Measurements from ENCODE around the gene CTNNA2. TPM values are rescaled to one million over a fixed set of nuclear protein-coding genes. Genes with fewer than 3 reads are reported as not detected.

Gene CTNNA2
- total and polyA plus RNA-seq, 2 of the 8 experiments (the other 6 are each of a cell fraction or from before 2014, with no cell fraction given) = 3.9 to 9.0 TPM

GRCh38 chr2:80322958-80323357 is 810.1 kb downstream of the CTNNA2 start:
- H3K4me1 ChIP-seq (replicated peaks in 1 of 4; ENCODE audit: control insufficient read depth in 3 of 4, insufficient read depth in 4 of 4, low read length in 3 of 4) = peaks cover 6 to 21% (median 16%) of the 10 kb centered on the region in 4 experiments
- H3K27me3 ChIP-seq (replicated peaks in 1 of 4; ENCODE audit: control insufficient read depth in 3 of 4, extremely low read depth in 1 of 4, insufficient read depth in 3 of 4, low read length in 3 of 4) = peaks cover 6 to 16% (median 15%) of the 10 kb centered on the region in 4 experiments
- no peak overlapping the region for H2BK120ac ChIP-seq (replicated peaks; ENCODE audit: low read depth, low read length)
- no peak overlapping the region for H3K14ac ChIP-seq (ENCODE audit: insufficient read length)
- H3K79me1 ChIP-seq (ENCODE audit: low read depth, low read length) = no peaks in the 10 kb centered on the region
- H3K4me3 ChIP-seq (ENCODE audit: extremely low read depth in 1 of 4, insufficient read depth in 2 of 4, low read depth in 3 of 4, low read length in 4 of 4) = peak overlapping the region in 2 of 4 experiments; percentile 17 to 51; a peak in 3 of 8 replicates
- H3K36me3 ChIP-seq (ENCODE audit: control insufficient read depth in 2 of 4, insufficient read depth in 4 of 4, low read length in 3 of 4) = no peaks in the 10 kb centered on the region
- no peak overlapping the region for H2AFZ ChIP-seq (ENCODE audit: low read length)
- H3K4me2 ChIP-seq (ENCODE audit: insufficient read depth in 1 of 2, low read depth in 2 of 2, low read length in 2 of 2) = peak overlapping the region; percentile 68 to 78
- H3K23me2 ChIP-seq (ENCODE audit: low read depth, low read length) = 0 out of 2 replicates have a peak, but pooled peaks cover 1% of the 10 kb centered on the region
- no peak overlapping the region for H4K5ac ChIP-seq (ENCODE audit: insufficient read length, low read depth, low read length)
- H2AK5ac ChIP-seq (ENCODE audit: low read depth, low read length) = no peak overlapping the region
- H3K56ac ChIP-seq (replicated peaks; ENCODE audit: insufficient read length, low read depth, low read length) = no peak overlapping the region
- H4K91ac ChIP-seq (replicated peaks; ENCODE audit: insufficient read length, low read length) = no peak overlapping the region
- H4K20me1 ChIP-seq (replicated peaks in 1 of 2; ENCODE audit: control insufficient read depth in 1 of 2, insufficient read depth in 2 of 2, low read length in 2 of 2) = no peaks in the 10 kb centered on the region
- DNase-seq (ENCODE audit: low read depth in 1 of 2, low spot score in 2 of 2) (no peak), FAIRE-seq (no peak)
- TF ChIP-seq RBBP5 (IDR thresholded peaks at IDR 0.05; ENCODE audit: borderline replicate concordance, low read depth, low read length) (no peak), EZH2 (IDR thresholded peaks at IDR 0.05; ENCODE audit: low read depth, low read length, severe bottlenecking) (no peak), SRF (IDR thresholded peaks at IDR 0.05; ENCODE audit: low read depth, low read length) (no peak), ZNF274 (IDR thresholded peaks at IDR 0.05; ENCODE audit: borderline replicate concordance, extremely low read depth, low read length) (no peak), SUZ12 (IDR thresholded peaks at IDR 0.05; ENCODE audit: low read length) (peak; percentile 4; the same call in 1 of the 2 replicates), PHF8 (conservative IDR thresholded peaks at IDR 0.05; ENCODE audit: low read depth, low read length) (no peak), RAD21 (IDR thresholded peaks at IDR 0.05 in 1 of 2, conservative IDR thresholded peaks at IDR 0.05 in 1 of 2; ENCODE audit: low read depth in 2 of 2, low read length in 2 of 2) (no peak)
- H2BK15ac ChIP-seq (ENCODE audit: low read length) = no peak overlapping the region
- no peaks in the 10 kb centered on the region for H3K79me2 ChIP-seq (ENCODE audit: control insufficient read depth in 1 of 2, insufficient read depth in 2 of 2, low read length in 2 of 2)
- POLR2A ChIA-PET (ENCODE audit: partially characterized antibody) = no interaction called here
- H2BK5ac ChIP-seq (ENCODE audit: low read depth, low read length) = no peak overlapping the region
- H4K8ac ChIP-seq (ENCODE audit: extremely low read depth, insufficient read depth, low read length) = no peak overlapping the region
- no peak overlapping the region for H3K4ac ChIP-seq (replicated peaks; ENCODE audit: insufficient read length, low read depth, low read length)
- H3K23ac ChIP-seq (ENCODE audit: insufficient read length) = no peak overlapping the region
- H2BK20ac ChIP-seq (ENCODE audit: low read length) = peak overlapping the region; percentile 56; the same call in 1 of the 2 replicates
- H3K9ac ChIP-seq (replicated peaks in 1 of 4; ENCODE audit: extremely low read depth in 1 of 4, low read depth in 3 of 4, low read length in 3 of 4) = no peak overlapping the region
- H3K18ac ChIP-seq (ENCODE audit: extremely low read depth, low read length) = peak overlapping the region; percentile 36
- 59% methylated on average over 14 of the region's 14 CpGs; no CpG with 5 or more reads in 1 of the 2 experiments for WGBS, 2 experiments (ENCODE audit: extremely low coverage in 1 of 2, insufficient coverage in 1 of 2, insufficient read length in 1 of 2, insufficient replicate concordance in 2 of 2, low coverage in 1 of 2, low lambda C conversion rate in 2 of 2, missing lambda C conversion rate in 1 of 2)
- peak overlapping the region; percentile 3; the same call in 1 of the 2 replicates for H2BK12ac ChIP-seq (ENCODE audit: low read depth, low read length)
- H3K9me3 ChIP-seq (ENCODE audit: insufficient read depth in 2 of 2, low read depth in 1 of 2, low read length in 1 of 2) = no peaks in the 10 kb centered on the region
- CTCF ChIA-PET (ENCODE audit: partially characterized antibody) = interaction anchor here (1.0 to 6.5 kb wide), 9 partner anchors 10 to 177 kb away, joined by 3 to 62 read pairs (median 4); no protein-coding TSS in a partner anchor
- no peak overlapping the region for H3K27ac ChIP-seq (ENCODE audit: low read depth, low read length)

Data from H1 (cell line).